HepG2 (cell line): ENCODE data around the gene HDAC3. TPM values are rescaled to one million over a fixed set of nuclear protein-coding genes. Genes with fewer than 3 reads are reported as not detected.
A peak's percentile ranks its signal among the peaks of the same experiment; 100 is the strongest.

Source experiments
- ATRX ChIP-seq: sonication (generic); formaldehyde crosslinking; IDR thresholded peaks from 2 replicates; pipeline ENCODE4 v1.4.0; 2020; ENCODE audit warnings: missing genetic modification reagents, borderline replicate concordance
- CENPT ChIP-seq: sonication (generic); formaldehyde crosslinking; IDR thresholded peaks from 2 replicates; pipeline ENCODE4 v1.8.0; 2022; ENCODE audit warnings: low read depth, mild to moderate bottlenecking, moderate library complexity, missing genetic modification reagents
- DMAP1 ChIP-seq: IDR thresholded peaks from 2 replicates; pipeline ENCODE4 v1.6.1; 2016
- HMGXB4 ChIP-seq, 2 experiments: sonication (generic) in 1 of 2; formaldehyde crosslinking in 1 of 2; IDR thresholded peaks; 2 replicates each; pipeline versions ENCODE4 v1.4.0 to v1.6.1; 2018 to 2020; ENCODE audit warnings: missing genetic modification reagents in 2 of 2, borderline replicate concordance in 1 of 2, low read depth in 1 of 2, mild to moderate bottlenecking in 1 of 2, missing biosample characterization in 1 of 2
- JARID2 ChIP-seq: sonication (generic); formaldehyde crosslinking; IDR thresholded peaks from 2 replicates; pipeline ENCODE4 v1.8.1; 2023; ENCODE audit warnings: missing genetic modification reagents, inconsistent platforms; ENCODE audit not compliant: insufficient replicate concordance
- MAFF ChIP-seq: IDR thresholded peaks from 2 replicates; pipeline ENCODE4 v1.6.1; 2011; ENCODE audit warnings: low read depth, low read length, improper control_type of control experiment
- MBNL3 ChIP-seq: fragments of 250-450 bp; sonication (Bioruptor Pico); conservative IDR thresholded peaks from 2 replicates; pipeline ENCODE4 v1.8.0; 2022; ENCODE audit warnings: mild to moderate bottlenecking, inconsistent platforms
- MTF2 ChIP-seq: sonication (generic); formaldehyde crosslinking; IDR thresholded peaks from 2 replicates; pipeline ENCODE4 v1.5.0; 2020; ENCODE audit warnings: missing genetic modification reagents, borderline replicate concordance
- NR2F2 ChIP-seq: IDR thresholded peaks from 2 replicates; pipeline ENCODE4 v1.6.1; 2012; ENCODE audit warnings: low read depth, inconsistent platforms, borderline replicate concordance
- SATB2 ChIP-seq: sonication (generic); formaldehyde crosslinking; IDR thresholded peaks from 2 replicates; pipeline ENCODE4 v1.5.0; 2020; ENCODE audit warnings: missing genetic modification reagents
- SIN3A ChIP-seq: IDR thresholded peaks from 2 replicates; pipeline ENCODE4 v1.6.1; 2011; ENCODE audit warnings: low read depth, mild to moderate bottlenecking, control low read depth, low read length, borderline replicate concordance
- TCF7L2 ChIP-seq: IDR thresholded peaks from 2 replicates; pipeline ENCODE4 v1.6.1; 2011; ENCODE audit warnings: mild to moderate bottlenecking, low read depth, low read length, moderate library complexity
- TOPORS ChIP-seq: sonication (generic); formaldehyde crosslinking; IDR thresholded peaks from 2 replicates; pipeline ENCODE4 v1.8.0; 2023; ENCODE audit warnings: mild to moderate bottlenecking, missing genetic modification reagents
- TRIM22 ChIP-seq: fragments of 450-650 bp; IDR thresholded peaks from 2 replicates; pipeline ENCODE4 v1.6.1; 2017
- ZBTB21 ChIP-seq: sonication (generic); formaldehyde crosslinking; IDR thresholded peaks from 2 replicates; pipeline ENCODE4 v1.4.0; 2020; ENCODE audit warnings: missing genetic modification reagents
- ZBTB33 ChIP-seq: sonication (generic); formaldehyde crosslinking; IDR thresholded peaks from 2 replicates; pipeline ENCODE4 v1.4.0; 2020; ENCODE audit warnings: missing genetic modification reagents
- ZFY ChIP-seq: sonication (generic); formaldehyde crosslinking; IDR thresholded peaks from 2 replicates; pipeline ENCODE4 v1.4.0; 2020; ENCODE audit warnings: missing genetic modification reagents
- ZNF143 ChIP-seq: sonication (generic); formaldehyde crosslinking; IDR thresholded peaks from 2 replicates; pipeline ENCODE4 v1.4.0; 2020; ENCODE audit warnings: missing genetic modification reagents
- ZNF34 ChIP-seq: sonication (generic); formaldehyde crosslinking; IDR thresholded peaks from 2 replicates; pipeline ENCODE4 v1.4.0; 2020; ENCODE audit warnings: mild to moderate bottlenecking, missing genetic modification reagents, borderline replicate concordance
- ZNF354B ChIP-seq: sonication (generic); formaldehyde crosslinking; IDR thresholded peaks from 2 replicates; pipeline ENCODE4 v1.8.0; 2022; ENCODE audit warnings: mild to moderate bottlenecking, missing genetic modification reagents
- ZNF367 ChIP-seq: sonication (generic); formaldehyde crosslinking; IDR thresholded peaks from 2 replicates; pipeline ENCODE4 v1.4.0; 2020; ENCODE audit warnings: missing genetic modification reagents, borderline replicate concordance
- ZNF383 ChIP-seq: sonication (generic); formaldehyde crosslinking; IDR thresholded peaks from 2 replicates; pipeline ENCODE4 v1.4.0; 2020; ENCODE audit warnings: missing genetic modification reagents, mild to moderate bottlenecking, borderline replicate concordance
- ZNF468 ChIP-seq: sonication (generic); formaldehyde crosslinking; IDR thresholded peaks from 2 replicates; pipeline ENCODE4 v1.8.0; 2022; ENCODE audit warnings: mild to moderate bottlenecking, moderate library complexity, missing genetic modification reagents
- ZNF749 ChIP-seq: sonication (generic); formaldehyde crosslinking; IDR thresholded peaks from 2 replicates; pipeline ENCODE4 v1.8.0; 2022; ENCODE audit warnings: mild to moderate bottlenecking, missing genetic modification reagents, moderate library complexity, borderline replicate concordance
- ZNF766 ChIP-seq: sonication (generic); formaldehyde crosslinking; IDR thresholded peaks from 2 replicates; pipeline ENCODE4 v1.5.0; 2020; ENCODE audit warnings: missing genetic modification reagents, borderline replicate concordance
- ZNF816 ChIP-seq: sonication (generic); formaldehyde crosslinking; IDR thresholded peaks from 2 replicates; pipeline ENCODE4 v1.8.0; 2022; ENCODE audit warnings: missing genetic modification reagents, mild to moderate bottlenecking, borderline replicate concordance
- ZNF841 ChIP-seq: sonication (generic); formaldehyde crosslinking; IDR thresholded peaks from 2 replicates; pipeline ENCODE4 v1.8.1; 2023; ENCODE audit warnings: missing genetic modification reagents, borderline replicate concordance
- polyA plus RNA-seq, 8 experiments: library from polyadenylated mRNA; depleted of rRNA in 3 of 8; stranded (reverse) in 7 of 8; unstranded in 1 of 8; fragments of >200 nt; fragmentation: Illumina TruSeq in 4 of 8; extraction: Trizol in 4 of 8; gene quantifications; 2 replicates each; pipeline versions ENCODE4 v1.2.1 to v1.2.3, GENCODE V29; 2011 to 2016; ENCODE audit warnings: low read depth in 4 of 8, missing spikeins in 1 of 8, mixed read lengths in 1 of 8; ENCODE audit not compliant: insufficient read depth in 1 of 8
- total RNA-seq, 5 experiments: library from RNA; depleted of rRNA; stranded (reverse); fragments of >200 nt; fragmentation: Illumina TruSeq; extraction: Trizol; gene quantifications; 2 replicates each; pipeline ENCODE4 v1.2.3, GENCODE V29; 2016; ENCODE audit warnings: low read depth in 1 of 5

Gene HDAC3
- total and polyA plus RNA-seq, 2 of the 13 experiments (the other 11 are each of a cell fraction or from before 2014, with no cell fraction given): 84.0 to 94.1 TPM

GRCh38 chr5:141650851-141651727 lies 14.4 kb upstream of the HDAC3 start, which contains the start of gene FCHSD1 (continued):
- TF ChIP-seq TRIM22: no peak
- TF ChIP-seq TCF7L2: no peak
- no peak for TF ChIP-seq CENPT (CRISPR knock-in tag)
- no peak for TF ChIP-seq ZNF143
- TF ChIP-seq MAFF: no peak
- no peak for TF ChIP-seq ZNF816 (CRISPR knock-in tag)
- no peak for TF ChIP-seq TOPORS (CRISPR knock-in tag)
- no peak for TF ChIP-seq NR2F2
- no peak for TF ChIP-seq ZNF766 (CRISPR knock-in tag)
- no peak for TF ChIP-seq MBNL3 (CRISPR knock-in tag)
- no peak for TF ChIP-seq DMAP1 (CRISPR knock-in tag)
- no peak; the same call in 1 of the 2 replicates for TF ChIP-seq ZBTB33 (CRISPR knock-in tag)
- no peak for TF ChIP-seq ZNF34 (CRISPR knock-in tag)
- TF ChIP-seq HMGXB4 (CRISPR knock-in tag; IDR thresholded peaks at IDR 0.05; ENCODE audit: borderline replicate concordance in 1 of 2, low read depth in 1 of 2): no peak
- no peak for TF ChIP-seq SATB2 (CRISPR knock-in tag)
- TF ChIP-seq ATRX (CRISPR knock-in tag): no peak
- no peak for TF ChIP-seq ZNF468
- no peak for TF ChIP-seq JARID2 (CRISPR knock-in tag)
- TF ChIP-seq ZNF354B (CRISPR knock-in tag): no peak
- no peak for TF ChIP-seq MTF2
- no peak for TF ChIP-seq ZBTB21
- no peak for TF ChIP-seq ZNF367 (CRISPR knock-in tag)
- TF ChIP-seq ZFY (CRISPR knock-in tag): no peak
- TF ChIP-seq ZNF383: 0 out of 2 replicates have a peak, but pooled peaks have one; percentile 58
- TF ChIP-seq ZNF749: no peak
- TF ChIP-seq SIN3A: peak; percentile 28; the same call in 1 of the 2 replicates
- TF ChIP-seq ZNF841 (CRISPR knock-in tag): no peak
